GM21528 (cell line): Measurements from ENCODE around the gene PPM1G.
"Not testable (repeated sequence)": the region's sequence is repeated elsewhere in the genome, so short reads cannot be mapped to it uniquely, and the experiment has no call there.

Experiments
- ATAC-seq: cut with Tn5 transposase; IDR thresholded peaks from one replicate; pipeline ENCODE4 v1.9.1; 2021; ENCODE audit warnings: mild to moderate bottlenecking, moderate library complexity; ENCODE audit not compliant: unreplicated experiment, low FRiP score

The PPM1G gene

DNA sequence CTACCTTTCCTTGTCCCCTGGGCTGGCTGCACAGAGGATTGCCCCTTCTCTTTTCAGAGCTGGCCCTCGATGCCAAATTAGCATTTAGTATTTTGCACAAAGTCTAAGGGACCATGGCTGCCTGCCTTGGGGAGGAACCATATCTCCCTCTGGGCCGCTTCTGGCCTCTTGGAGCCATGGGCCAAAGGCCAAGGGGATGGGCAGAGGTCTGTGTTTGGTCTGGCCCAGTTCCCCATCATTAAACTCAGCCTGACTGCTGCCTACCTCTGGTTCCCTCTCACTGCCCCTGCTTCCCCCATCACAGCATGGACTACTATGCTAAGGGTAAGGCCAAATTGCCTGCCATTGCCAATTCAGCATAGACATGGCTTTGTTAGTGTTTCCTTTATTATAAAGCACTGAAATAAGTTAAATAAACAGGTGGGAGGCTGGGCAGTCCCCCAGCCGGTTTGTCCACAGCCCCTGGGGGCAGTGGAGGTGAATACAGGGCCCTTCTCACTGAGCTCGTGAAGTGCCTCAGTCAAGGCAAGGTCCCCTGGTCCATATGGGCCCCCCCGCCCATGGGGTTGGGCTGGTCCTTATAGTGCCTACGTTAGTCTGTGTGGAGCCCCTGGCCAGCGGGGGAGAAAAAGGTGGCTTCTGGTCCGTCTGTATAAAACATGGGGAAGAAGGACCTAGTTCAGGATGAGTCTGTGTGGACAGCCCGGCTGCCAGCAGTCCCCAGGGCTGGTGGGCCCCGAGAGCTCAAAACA lies 32.3 kb downstream of the PPM1G start:
- ATAC-seq: no peak

GRCh38 chr2:27376151-27376865 lies 33.1 kb downstream of the PPM1G start:
- no peak for ATAC-seq

- ATAC-seq: no peak
Observed at GRCh38 chr2:27375513-27376099, 33.8 kb downstream of the PPM1G start.

- no peak for ATAC-seq
Observed at GRCh38 chr2:27373567-27373966, 35.8 kb downstream of the PPM1G start.

GRCh38 chr2:27372937-27373336 lies 36.5 kb downstream of the PPM1G start:
- ATAC-seq: no peak

GRCh38 chr2:27370816-27371620 lies 38.4 kb downstream of the PPM1G start:
- ATAC-seq: peak; percentile 32

GRCh38 chr2:27370026-27370815 lies 39.2 kb downstream of the PPM1G start, which contains the start of the genes EIF2B4 and SNX17:
Gene EIF2B4, minus strand, starts transcription at chr2:27370338. Its CDS starts 24 bp downstream, at chr2:27370314.
Gene SNX17, plus strand, starts transcription at chr2:27370616. Its CDS starts 128 bp downstream, at chr2:27370744.
- ATAC-seq: peak; percentile 89

- ATAC-seq: no peak
Observed at GRCh38 chr2:27369471-27370025, 39.8 kb downstream of the PPM1G start.

DNA sequence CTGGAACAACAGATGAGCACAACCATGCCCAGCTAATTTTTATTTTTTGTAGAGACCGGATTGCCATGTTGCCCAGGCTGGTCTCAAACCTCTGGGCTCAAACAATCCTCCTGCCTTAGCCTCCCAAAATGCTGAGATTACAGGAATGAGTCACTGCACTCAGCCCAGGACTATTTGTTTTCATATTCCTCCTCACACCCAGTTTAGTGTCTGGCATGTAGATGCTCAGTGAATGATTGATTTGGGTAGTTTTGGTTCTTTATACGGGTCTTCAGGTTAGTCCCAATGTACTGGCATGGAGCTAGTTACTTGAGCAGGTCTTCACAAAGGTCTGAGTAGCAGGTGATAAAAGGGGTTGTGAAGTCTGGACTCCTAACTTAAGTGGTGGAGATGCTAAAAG lies 45.5 kb downstream of the PPM1G start:
- ATAC-seq: no peak

DNA sequence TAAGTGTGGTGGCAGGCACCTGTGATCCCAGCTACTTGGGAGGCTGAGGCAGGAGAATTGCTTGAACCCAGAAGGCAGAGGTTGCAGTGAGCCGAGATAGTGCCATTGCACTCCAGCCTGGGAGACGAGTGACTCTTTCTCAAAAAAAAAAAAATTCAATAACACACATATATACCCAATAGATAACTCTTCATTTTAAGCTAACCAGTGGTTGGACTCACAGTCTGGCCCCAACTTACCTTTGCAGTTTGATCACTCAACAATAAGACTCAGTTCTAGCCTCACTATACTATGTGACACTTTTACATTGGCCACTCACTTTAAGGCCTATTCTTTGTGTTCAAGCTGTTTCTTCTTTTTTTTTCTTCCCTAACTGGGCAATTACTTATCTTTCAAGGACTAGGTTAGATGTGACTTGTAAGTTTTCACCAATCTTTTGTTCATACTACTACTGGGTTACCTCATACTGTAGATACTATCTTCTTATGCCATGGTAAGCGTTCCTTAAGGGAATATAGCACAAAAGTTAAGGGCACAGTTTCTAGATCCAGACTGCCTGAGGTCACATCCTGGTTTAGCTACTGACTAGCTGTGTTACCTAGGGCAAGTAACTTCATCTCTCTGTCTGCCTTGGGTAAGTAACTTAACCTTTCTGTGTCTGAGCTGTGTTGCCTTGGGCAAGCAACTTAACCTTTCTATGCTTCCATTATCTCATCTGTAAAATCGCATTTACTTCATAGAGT lies 46.5 kb downstream of the PPM1G start:
- no peak for ATAC-seq

DNA sequence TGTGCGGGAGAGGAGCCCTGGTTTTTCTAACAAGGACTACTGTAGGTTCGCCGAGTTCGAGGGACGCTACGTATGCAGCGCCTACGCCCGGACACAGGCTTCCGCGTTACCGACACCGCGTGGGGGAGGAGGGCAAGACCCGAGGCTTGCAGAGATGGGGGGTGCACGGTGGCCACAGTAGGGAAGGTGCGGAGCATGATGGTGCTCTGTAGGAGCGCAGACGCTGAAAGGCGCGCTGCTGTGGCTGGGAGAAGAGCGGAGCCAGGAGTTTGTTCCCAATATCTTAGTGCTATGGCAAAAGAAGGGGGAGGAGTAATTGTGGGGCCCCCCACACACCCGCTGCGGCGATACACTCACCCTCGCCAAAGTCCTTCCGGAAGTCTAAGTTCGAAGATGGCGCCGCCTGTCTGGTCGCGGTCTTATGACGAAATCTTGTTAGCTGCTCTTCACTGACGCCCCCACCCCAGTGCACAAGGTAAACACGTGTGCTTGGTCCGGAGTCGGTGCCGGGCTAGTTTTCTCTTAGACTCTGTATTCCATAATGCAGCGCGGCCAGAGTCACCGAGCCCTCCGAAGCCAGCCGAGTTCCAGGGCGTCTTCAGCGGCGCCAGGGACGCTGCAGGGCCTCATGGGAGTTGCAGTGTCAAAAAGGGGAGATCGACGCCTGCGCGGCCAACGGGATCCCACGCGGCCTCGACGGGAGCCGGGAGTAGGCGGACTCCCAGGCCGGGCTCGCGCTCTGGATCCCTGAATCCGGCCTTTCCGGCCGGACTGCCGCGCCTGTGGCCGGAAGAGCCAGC lies 52.8 kb downstream of the PPM1G start, which contains the start of gene GTF3C2:
TSS of gene GTF3C2 (minus strand) at position 383 of the 800 bp plus-strand sequence. CDS start 13,210 bp downstream, outside the sequence.
- peak; percentile 76 for ATAC-seq

- peak; percentile 41 for ATAC-seq
Observed at GRCh38 chr2:27356056-27356381, 53.4 kb downstream of the PPM1G start.

GRCh38 chr2:27354597-27354927 lies 54.8 kb downstream of the PPM1G start:
- no peak for ATAC-seq

- ATAC-seq: no peak
Observed at GRCh38 chr2:27353762-27354596, 55.4 kb downstream of the PPM1G start.

DNA sequence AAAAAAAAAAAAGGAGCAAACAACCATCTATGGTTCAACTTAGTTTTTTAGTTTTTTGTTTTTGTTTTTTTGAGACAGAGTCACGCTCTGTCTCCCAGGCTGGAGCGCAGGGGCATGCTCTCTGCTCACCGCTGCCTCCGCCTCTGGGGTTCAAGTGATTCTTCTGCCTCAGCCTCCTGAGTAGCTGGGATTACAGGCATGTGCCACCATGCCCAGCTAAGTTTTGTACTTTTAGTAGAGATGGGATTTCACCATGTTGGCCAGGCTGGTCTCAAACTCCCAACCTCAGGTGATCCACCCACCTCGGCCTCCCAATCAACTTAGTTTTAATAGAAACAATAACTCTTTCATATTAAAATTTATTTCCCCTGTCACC lies 56.0 kb downstream of the PPM1G start:
- ATAC-seq: not testable (repeated sequence)

DNA sequence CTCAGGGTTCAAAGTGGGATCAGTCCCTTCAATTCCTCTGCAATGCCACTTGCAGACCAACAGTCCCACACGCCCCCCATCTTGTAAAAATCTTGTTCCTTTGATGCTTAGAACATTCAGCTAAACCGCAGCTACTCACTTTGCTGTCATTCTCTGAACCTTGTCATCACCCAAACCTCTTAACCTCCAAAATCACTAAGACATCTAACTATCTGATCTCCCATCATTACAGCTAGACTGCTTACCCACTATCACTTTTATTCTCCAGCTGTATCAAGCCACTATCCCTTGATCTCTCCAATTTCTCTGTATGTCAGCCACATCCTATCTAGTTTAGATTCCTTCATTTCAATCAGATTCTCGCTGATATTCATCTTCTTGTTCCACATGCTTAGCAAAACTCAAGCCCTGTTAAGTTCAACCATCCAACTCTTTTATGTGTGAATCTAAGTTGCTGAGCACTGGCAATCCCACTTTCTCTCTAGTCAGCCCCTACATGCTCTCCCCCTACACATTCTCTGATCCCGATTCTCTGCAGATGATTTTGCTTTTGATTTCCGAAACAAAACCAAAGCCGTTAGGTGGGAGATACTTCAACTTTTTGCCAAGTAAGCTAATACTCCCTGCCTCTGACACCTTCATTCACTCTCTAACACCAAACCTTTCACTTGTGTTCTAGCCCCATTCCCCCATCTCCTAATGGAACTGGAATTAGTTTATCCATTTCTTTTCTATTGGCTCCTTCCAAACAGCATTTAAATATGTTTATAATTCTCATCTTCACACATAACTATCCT lies 57.4 kb downstream of the PPM1G start:
- ATAC-seq: no peak
